HG03066 (cell line): ENCODE data around the gene PPP2R5A.
"Not testable (repeated sequence)": the region's sequence is repeated elsewhere in the genome, so short reads cannot be mapped to it uniquely, and the experiment has no call there.

Experiments used
- ATAC-seq: cut with Tn5 transposase; IDR thresholded peaks from one replicate; pipeline ENCODE4 v1.9.1; 2021; ENCODE audit warnings: low read depth; ENCODE audit not compliant: unreplicated experiment

The PPP2R5A gene

GRCh38 chr1:212294983-212295382, 9.8 kb downstream of the PPP2R5A start:
- no peak for ATAC-seq

- ATAC-seq, result no peak
Measured at GRCh38 chr1:212295579-212295978, 10.4 kb downstream of the PPP2R5A start.

- no peak for ATAC-seq
Measured at GRCh38 chr1:212297338-212297737, 12.1 kb downstream of the PPP2R5A start.

- no peak for ATAC-seq
Measured at GRCh38 chr1:212301580-212301979, 16.4 kb downstream of the PPP2R5A start.

GRCh38 chr1:212302745-212303383, 17.7 kb downstream of the PPP2R5A start:
- ATAC-seq, result no peak

- no peak for ATAC-seq
Measured at GRCh38 chr1:212305342-212305741, 20.1 kb downstream of the PPP2R5A start.

- ATAC-seq, result not testable (repeated sequence)
Measured at GRCh38 chr1:212305984-212306452, 20.8 kb downstream of the PPP2R5A start.

GRCh38 chr1:212309967-212310366, 24.8 kb downstream of the PPP2R5A start:
- no peak for ATAC-seq

- ATAC-seq, result no peak
Measured at GRCh38 chr1:212310383-212310782, 25.2 kb downstream of the PPP2R5A start.

GRCh38 chr1:212311836-212312497, 26.8 kb downstream of the PPP2R5A start:
- no peak for ATAC-seq

- no peak for ATAC-seq
Measured at GRCh38 chr1:212313616-212314015, 28.4 kb downstream of the PPP2R5A start.

GRCh38 chr1:212315184-212315583, 30.0 kb downstream of the PPP2R5A start:
- ATAC-seq, result no peak

GRCh38 chr1:212315907-212316306, 30.7 kb downstream of the PPP2R5A start:
- no peak for ATAC-seq

- no peak for ATAC-seq
Measured at GRCh38 chr1:212317916-212318315, 32.7 kb downstream of the PPP2R5A start.

GRCh38 chr1:212321031-212321430, 35.8 kb downstream of the PPP2R5A start:
- ATAC-seq, result not testable (repeated sequence)

GRCh38 chr1:212323066-212323465, 37.9 kb downstream of the PPP2R5A start:
- ATAC-seq, result no peak

GRCh38 chr1:212326541-212326940, 41.3 kb downstream of the PPP2R5A start:
- ATAC-seq, result no peak

- no peak for ATAC-seq
Measured at GRCh38 chr1:212328248-212328647, 43.0 kb downstream of the PPP2R5A start.

- no peak for ATAC-seq
Measured at GRCh38 chr1:212329105-212329504, 43.9 kb downstream of the PPP2R5A start.

- no peak for ATAC-seq
Measured at GRCh38 chr1:212341090-212341489, 55.9 kb downstream of the PPP2R5A start.

GRCh38 chr1:212344905-212345304, 59.7 kb downstream of the PPP2R5A start:
- no peak for ATAC-seq

- ATAC-seq, result no peak
Measured at GRCh38 chr1:212346601-212347000, 61.4 kb downstream of the PPP2R5A start.
